OCI-LY7 (cell line): Measurements from ENCODE around the gene MOSPD2. TPM values are rescaled to one million over a fixed set of nuclear protein-coding genes. Genes with fewer than 3 reads are reported as not detected.
A peak's percentile ranks its signal among the peaks of the same experiment; 100 is the strongest.

Experiments
- BruUV-seq: library from RNA; stranded (reverse); fragments of 400-500 nt; replicated peaks from 2 replicates; lab custom pipeline; 2021; lab: Mats Ljungman, UMichigan
- CTCF ChIA-PET: fragments of 300-600 bp; sonication (Branson Sonifier 250); formaldehyde crosslinking; loops from one replicate; lab custom pipeline; 2022; ENCODE audit warnings: antibody characterized with exemption; ENCODE audit not compliant: unreplicated experiment; lab: Charles Lee
- POLR2A ChIA-PET: fragments of 300-600 bp; sonication (Branson Sonifier 250); formaldehyde crosslinking; loops from one replicate; lab custom pipeline; 2022; ENCODE audit warnings: antibody characterized with exemption; lab: Charles Lee
- DNase-seq: peaks from one replicate; pipeline ENCODE4 v3.0.0-alpha.2; 2015; ENCODE audit warnings: low spot score
- H2AFZ ChIP-seq: fragments of 200-600 bp; sonication (generic), shearing (Covaris generic); 2 replicates; pipeline ENCODE4 v1.6.1; 2014; ENCODE audit warnings: mild to moderate bottlenecking, antibody characterized with exemption, low read length, moderate library complexity
- H3K27ac ChIP-seq: fragments of 200-600 bp; sonication (generic); 2 replicates; pipeline ENCODE4 v1.5.1; 2014; ENCODE audit warnings: mixed run types, low read depth, mild to moderate bottlenecking, moderate library complexity, low read length, inconsistent platforms; ENCODE audit not compliant: poor library complexity, severe bottlenecking
- H3K36me3 ChIP-seq: fragments of 200-600 bp; sonication (generic); 2 replicates; pipeline ENCODE4 v1.6.1; 2014; ENCODE audit warnings: mild to moderate bottlenecking, antibody characterized with exemption, low read length, moderate library complexity, mixed read lengths; ENCODE audit not compliant: insufficient read depth
- H3K4me1 ChIP-seq: fragments of 200-600 bp; sonication (generic); 2 replicates; pipeline ENCODE4 v1.5.1; 2014; ENCODE audit warnings: mild to moderate bottlenecking, low read length; ENCODE audit not compliant: insufficient read depth, poor library complexity, severe bottlenecking
- H3K4me2 ChIP-seq: fragments of 200-600 bp; sonication (generic); 2 replicates; pipeline ENCODE4 v1.6.1; 2014; ENCODE audit warnings: mild to moderate bottlenecking, low read length
- H3K4me3 ChIP-seq: fragments of 200-600 bp; sonication (generic); 2 replicates; pipeline ENCODE4 v1.5.1; 2014; ENCODE audit warnings: mild to moderate bottlenecking, low read depth, low read length; ENCODE audit not compliant: poor library complexity, severe bottlenecking
- H3K79me2 ChIP-seq: fragments of 200-600 bp; sonication (generic); 2 replicates; pipeline ENCODE4 v1.6.1; 2016; ENCODE audit warnings: low read depth, mild to moderate bottlenecking, low read length, moderate library complexity, mixed read lengths; ENCODE audit not compliant: insufficient read depth
- H3K9me2 ChIP-seq: fragments of 200-600 bp; sonication (generic); 2 replicates; pipeline ENCODE4 v1.6.1; 2016; ENCODE audit warnings: mild to moderate bottlenecking, low read length, mixed read lengths; ENCODE audit not compliant: insufficient read depth
- H3K9me3 ChIP-seq: fragments of 200-600 bp; sonication (generic); 2 replicates; pipeline ENCODE4 v1.6.1; 2014; ENCODE audit warnings: mild to moderate bottlenecking, mixed run types, low read length, mixed read lengths
- H4K20me1 ChIP-seq: fragments of 200-600 bp; sonication (generic); 2 replicates; pipeline ENCODE4 v1.6.1; 2014; ENCODE audit warnings: mild to moderate bottlenecking, antibody characterized with exemption, low read length, moderate library complexity, mixed read lengths; ENCODE audit not compliant: insufficient read depth
- CTCF ChIP-seq: fragments of 200-600 bp; sonication (generic); conservative IDR thresholded peaks from 2 replicates; pipeline ENCODE4 v1.5.1; 2014; ENCODE audit warnings: mild to moderate bottlenecking, antibody characterized with exemption, low read length, moderate library complexity, mixed read lengths
- EZH2phosphoT487 ChIP-seq: fragments of 200-600 bp; sonication (generic); IDR thresholded peaks from 2 replicates; pipeline ENCODE4 v1.6.1; 2018; ENCODE audit warnings: low read depth, borderline replicate concordance, mild to moderate bottlenecking, mixed run types, antibody characterized with exemption, low read length, moderate library complexity, mixed read lengths
- intact Hi-C: fragments of 100-400 bp; cut with micrococcal nuclease; formaldehyde crosslinking; loops from one replicate; pipeline ENCODE4 v1.10.0; 2022; ENCODE audit not compliant: unreplicated experiment
- total RNA-seq, 2 experiments: library from RNA; depleted of rRNA in 1 of 2; stranded (reverse); fragments of >200 nt in 1 of 2; shearing (Covaris generic) in 1 of 2; gene quantifications; 2 replicates each; pipeline ENCODE4 v1.2.3, GENCODE V29; 2014 to 2022

Gene MOSPD2
- total RNA-seq, 2 experiments from 2014 or later: 8.0 to 11.3 TPM

- Histone ChIP-seq H3K27ac (no peak overlapping the region), H4K20me1 (no peaks in the 10 kb centered on the region), H3K79me2 (peaks cover 71% of the 10 kb centered on the region), H3K4me2 (peak overlapping the region; percentile 83), H3K4me1 (peaks cover 10% of the 10 kb centered on the region), H3K4me3 (peak overlapping the region; percentile 88), H2AFZ (no peak overlapping the region), H3K9me3 (peaks cover 8% of the 10 kb centered on the region; the same call in 1 of the 2 replicates), H3K36me3 (peaks cover 25% of the 10 kb centered on the region), H3K9me2 (no peaks in the 10 kb centered on the region)
- CTCF ChIA-PET: no interaction called here
- intact Hi-C loops: loop anchor here (10.0 kb wide), 2 partner anchors 923 to 1117 kb away; partner anchors contain the start of gene ZRSR2
- BruUV-seq: no TSS peak
- TF ChIP-seq CTCF: no peak
- no peak for DNase-seq
- POLR2A ChIA-PET: no interaction called here
Observed at GRCh38 chrX:14871767-14872166, 1.5 kb upstream of the MOSPD2 start.

- CTCF ChIA-PET: interaction anchor here (0.6 kb wide), 1 partner anchor 192 kb away, joined by 3 read pairs; no protein-coding TSS in a partner anchor
- peak overlapping the region; percentile 49 for H3K27ac ChIP-seq
- peaks cover 2% of the 10 kb centered on the region; the same call in 1 of the 2 replicates for H3K9me3 ChIP-seq
- peaks cover 65% of the 10 kb centered on the region for H3K79me2 ChIP-seq
- H3K4me3 ChIP-seq: peak overlapping the region; percentile 88
- H4K20me1 ChIP-seq: no peaks in the 10 kb centered on the region
- H2AFZ ChIP-seq: peak overlapping the region; percentile 64; the same call in 1 of the 2 replicates
- POLR2A ChIA-PET: interaction anchor here (1.0 kb wide), 1 partner anchor 11 kb away, joined by 3 read pairs; no protein-coding TSS in a partner anchor
- H3K4me1 ChIP-seq: peaks cover 10% of the 10 kb centered on the region
- TF ChIP-seq EZH2phosphoT487 (no peak), CTCF (no peak)
- H3K4me2 ChIP-seq: peak overlapping the region; percentile 83
- H3K36me3 ChIP-seq: peaks cover 19% of the 10 kb centered on the region
- no TSS peak for BruUV-seq
- H3K9me2 ChIP-seq: no peaks in the 10 kb centered on the region
- intact Hi-C loops: loop anchor here (10.0 kb wide), 2 partner anchors 922 to 1118 kb away; partner anchors contain the start of gene ZRSR2
- DNase-seq: peak; percentile 29
Observed at GRCh38 chrX:14872355-14872754, 866 bp upstream of the MOSPD2 start.

GRCh38 chrX:14873676-14874049, 442 bp downstream of the MOSPD2 start:
- intact Hi-C loops: loop anchor here (10.0 kb wide), 2 partner anchors 921 to 1119 kb away; partner anchors contain the start of gene ZRSR2
- no peak for DNase-seq
- H3K9me3 ChIP-seq: no peaks in the 10 kb centered on the region
- H2AFZ ChIP-seq: peak overlapping the region; percentile 78; the same call in 1 of the 2 replicates
- H3K4me2 ChIP-seq: peak overlapping the region; percentile 96
- H3K4me1 ChIP-seq: peaks cover 10% of the 10 kb centered on the region
- BruUV-seq: TSS peak; percentile 72
- TF ChIP-seq EZH2phosphoT487 (no peak), CTCF (no peak)
- ChIA-PET CTCF (no interaction called here), POLR2A (interaction anchor here (0.7 to 1.0 kb wide), 2 partner anchors 9 to 12 kb away, joined by 3 read pairs; no protein-coding TSS in a partner anchor)
- peak overlapping the region; percentile 88 for H3K4me3 ChIP-seq
- H3K79me2 ChIP-seq: peaks cover 52% of the 10 kb centered on the region
- peaks cover 6% of the 10 kb centered on the region for H3K36me3 ChIP-seq
- no peaks in the 10 kb centered on the region for H4K20me1 ChIP-seq
- H3K9me2 ChIP-seq: no peaks in the 10 kb centered on the region
- peak overlapping the region; percentile 53 for H3K27ac ChIP-seq
